Stimulated activated CD8-positive, alpha-beta memory T cell treated with anti-CD3 and anti-CD28 coated beads, Interleukin-7, amount 100 ng/mL, for 1 hour (primary cell): ENCODE results near the gene ATXN2.
A peak's percentile ranks its signal among the peaks of the same experiment; 100 is the strongest.
"Not testable (repeated sequence)": the region's sequence is repeated elsewhere in the genome, so short reads cannot be mapped to it uniquely, and the experiment has no call there.

ENCODE experiments used
- DNase-seq, 2 donors: peaks; one replicate each; pipeline ENCODE4 v3.0.0-alpha.2; 2020; ENCODE audit warnings: low read depth in 2 of 2

ATXN2 gene

DNA sequence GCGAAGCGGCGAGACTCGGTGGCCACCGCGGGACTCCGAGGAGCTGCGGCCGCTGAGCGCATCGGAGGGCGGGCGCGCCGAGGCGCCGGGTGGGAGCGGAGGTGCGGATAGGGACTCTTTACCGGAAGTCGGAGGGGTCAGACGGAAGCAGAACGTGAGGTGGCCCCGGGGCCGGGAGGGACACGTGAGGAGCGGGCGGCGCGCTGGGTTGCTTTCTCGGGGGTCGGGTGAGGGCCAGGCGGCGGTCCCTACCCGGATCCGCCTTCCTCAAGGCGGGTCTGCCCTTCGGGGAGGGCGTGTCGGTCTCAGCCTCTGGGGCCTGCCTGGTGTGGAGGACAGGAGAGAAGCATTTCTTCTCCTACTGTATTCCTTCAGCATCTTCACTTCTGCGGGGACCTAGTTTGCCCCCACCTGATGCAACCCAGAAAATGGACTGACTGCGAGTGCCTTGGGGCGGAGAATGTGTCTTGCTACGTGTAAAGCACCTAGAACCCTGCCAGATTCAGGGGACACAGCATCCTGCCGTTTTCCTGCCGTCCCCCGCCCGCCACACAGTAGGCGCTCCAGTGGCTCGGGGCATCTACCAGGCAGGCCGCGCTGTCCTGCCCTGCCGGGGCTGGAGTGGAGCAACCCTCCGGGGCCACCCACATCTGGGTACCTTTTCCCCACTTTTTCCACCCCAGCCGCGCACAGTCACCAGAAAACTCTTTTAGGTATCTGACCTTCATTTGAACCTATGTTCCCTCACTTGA lies 514 bp upstream of the ATXN2 start:
- peak; percentile 67 to 69 for DNase-seq

- no peak for DNase-seq
These were observed 1.1 kb downstream of the ATXN2 start for GRCh38 chr12:111597831-111598636.

DNA sequence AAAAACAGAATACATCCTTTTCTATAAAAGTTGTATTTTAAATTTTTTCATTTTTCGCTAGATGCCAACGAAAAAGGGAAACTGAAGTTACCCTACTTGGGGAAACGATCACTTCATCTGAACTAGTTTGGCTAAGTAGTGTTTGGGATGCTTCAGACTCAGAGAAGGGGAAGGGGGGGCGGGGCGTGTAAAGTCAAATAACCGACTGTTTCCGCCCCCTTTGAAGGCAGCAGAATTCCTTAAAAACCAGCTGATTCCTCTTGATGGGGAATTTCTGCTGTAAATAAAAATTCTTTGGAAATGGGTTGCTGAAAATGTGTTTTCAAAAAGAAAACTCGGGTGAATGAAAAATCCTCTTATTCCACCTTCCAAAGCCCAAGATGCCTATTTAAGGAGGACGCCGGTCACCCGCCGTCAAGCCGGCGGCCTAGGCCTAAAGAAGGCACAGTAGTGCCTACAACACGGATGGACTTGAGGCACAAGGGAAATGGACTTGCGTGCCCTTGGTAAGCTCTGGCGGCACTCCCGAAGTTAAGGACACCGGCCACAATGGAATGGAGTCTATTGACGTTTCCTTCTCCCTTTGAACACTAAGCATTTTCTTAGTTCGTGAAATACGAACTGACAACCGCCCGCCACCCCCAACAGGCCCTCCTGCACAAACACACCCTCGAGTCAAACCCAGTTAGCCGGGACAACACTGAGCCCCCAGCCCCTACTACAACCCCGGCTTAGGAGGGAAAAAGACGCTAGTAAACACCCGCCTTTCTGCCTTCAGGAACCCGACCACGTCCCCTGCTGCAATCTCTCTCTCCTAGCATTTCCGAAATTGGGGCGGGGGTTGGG lies 1.9 kb downstream of the ATXN2 start:
- DNase-seq: no peak

DNA sequence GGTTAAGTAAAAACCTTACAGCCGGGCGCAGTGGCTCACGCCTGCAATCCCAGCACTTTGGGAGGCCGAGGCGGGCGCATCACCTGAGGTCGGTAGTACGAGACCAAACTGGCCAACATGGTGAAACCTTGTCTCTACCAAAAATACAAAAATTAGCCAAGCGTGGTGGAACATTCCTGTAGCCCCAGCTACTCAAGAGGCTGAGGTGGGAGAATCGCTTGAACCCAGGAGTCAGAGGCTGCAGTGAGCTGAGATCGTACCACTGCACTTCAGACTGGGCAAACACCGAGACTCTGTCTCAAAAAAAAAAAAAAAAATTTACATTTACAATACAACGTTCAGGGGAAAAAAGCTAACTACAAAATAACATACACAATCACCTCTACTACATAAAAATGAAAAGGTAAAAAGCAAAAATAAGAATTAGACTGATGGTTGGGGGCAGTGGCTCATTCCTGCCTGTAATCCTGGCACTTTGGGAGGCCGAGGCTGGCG lies 3.7 kb downstream of the ATXN2 start:
- DNase-seq: not testable (repeated sequence)

- DNase-seq: not testable (repeated sequence)
These were observed 7.6 kb downstream of the ATXN2 start for GRCh38 chr12:111591399-111592010.

DNA sequence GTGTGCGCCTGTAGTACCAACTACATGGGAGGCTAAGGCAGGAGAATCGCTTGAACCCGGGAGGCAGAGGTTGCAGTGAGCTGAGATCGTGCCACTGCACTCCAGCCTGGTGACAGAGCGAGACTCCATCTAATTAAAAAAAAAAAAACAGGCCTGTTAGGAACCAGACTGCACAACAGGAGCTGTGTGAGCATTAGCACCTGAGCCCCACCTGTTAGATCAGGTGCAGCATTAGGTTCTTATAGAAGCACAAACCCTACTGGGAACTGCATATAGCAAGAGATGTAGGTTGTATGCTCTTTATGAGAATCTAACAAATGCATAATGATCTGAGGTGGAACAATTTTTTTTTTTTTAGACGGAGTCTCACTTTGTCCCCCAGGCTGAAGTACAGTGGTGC lies 8.6 kb downstream of the ATXN2 start:
- DNase-seq: no peak

- no peak for DNase-seq
These were observed 9.5 kb downstream of the ATXN2 start for GRCh38 chr12:111589601-111590000.

GRCh38 chr12:111588010-111588409 lies 11.1 kb downstream of the ATXN2 start:
- DNase-seq: no peak

DNA sequence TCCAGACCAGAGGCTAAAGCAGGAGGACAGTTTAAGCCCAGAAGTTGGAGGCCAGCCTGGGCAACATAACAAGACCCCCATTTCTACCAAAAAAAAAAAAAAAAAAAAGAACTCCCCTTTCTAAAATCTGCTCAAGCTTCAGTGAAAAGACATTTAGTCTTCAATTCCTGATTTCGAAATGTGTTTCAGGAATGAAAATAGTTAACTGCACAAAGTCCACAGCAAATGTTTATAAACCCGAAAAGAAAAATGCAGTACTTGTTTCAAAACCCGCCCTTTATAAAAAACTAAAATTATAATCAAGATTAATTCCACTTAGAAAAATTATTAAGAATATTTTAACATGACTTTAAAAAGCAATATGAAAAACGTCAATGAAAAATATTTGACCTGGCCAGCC lies 12.1 kb downstream of the ATXN2 start:
- no peak for DNase-seq

- no peak for DNase-seq
These were observed 13.4 kb downstream of the ATXN2 start for GRCh38 chr12:111585690-111586089.

GRCh38 chr12:111584959-111585358 lies 14.2 kb downstream of the ATXN2 start:
- no peak for DNase-seq

GRCh38 chr12:111583506-111583905 lies 15.6 kb downstream of the ATXN2 start:
- not testable (repeated sequence) for DNase-seq

- no peak for DNase-seq
These were observed 16.9 kb downstream of the ATXN2 start for GRCh38 chr12:111582133-111582747.

DNA sequence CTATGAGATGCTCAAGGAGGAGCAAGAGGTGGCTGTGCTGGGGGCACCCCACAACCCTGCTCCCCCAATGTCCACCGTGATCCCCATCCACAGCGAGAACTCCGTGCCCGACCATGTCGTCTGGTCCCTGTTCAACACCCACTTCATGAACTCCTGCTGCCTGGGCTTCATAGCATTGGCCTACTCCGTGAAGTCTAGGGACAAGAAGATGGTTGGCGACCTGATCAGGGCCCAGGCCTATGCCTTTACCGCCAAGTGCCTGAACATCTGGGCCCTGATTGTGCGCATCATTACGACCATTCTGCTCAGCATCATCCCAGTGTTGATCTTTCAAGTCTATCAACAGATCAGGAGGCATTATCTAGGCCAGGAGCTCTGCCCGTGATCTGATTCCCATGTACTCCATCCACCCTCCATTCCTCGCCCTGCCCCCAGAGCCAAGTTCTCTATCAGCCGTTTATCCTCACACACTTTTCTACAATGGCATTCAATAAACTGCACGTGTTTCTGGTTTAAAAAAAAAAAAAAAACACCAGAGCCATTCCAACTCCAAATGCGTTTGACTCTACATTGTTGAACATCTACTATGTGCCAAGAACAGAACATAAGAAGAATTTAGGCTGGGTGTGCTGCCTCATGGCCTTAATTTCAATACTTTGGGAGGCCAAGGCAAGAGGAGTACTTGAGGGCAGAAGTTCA lies 17.5 kb downstream of the ATXN2 start:
- DNase-seq: no peak

DNA sequence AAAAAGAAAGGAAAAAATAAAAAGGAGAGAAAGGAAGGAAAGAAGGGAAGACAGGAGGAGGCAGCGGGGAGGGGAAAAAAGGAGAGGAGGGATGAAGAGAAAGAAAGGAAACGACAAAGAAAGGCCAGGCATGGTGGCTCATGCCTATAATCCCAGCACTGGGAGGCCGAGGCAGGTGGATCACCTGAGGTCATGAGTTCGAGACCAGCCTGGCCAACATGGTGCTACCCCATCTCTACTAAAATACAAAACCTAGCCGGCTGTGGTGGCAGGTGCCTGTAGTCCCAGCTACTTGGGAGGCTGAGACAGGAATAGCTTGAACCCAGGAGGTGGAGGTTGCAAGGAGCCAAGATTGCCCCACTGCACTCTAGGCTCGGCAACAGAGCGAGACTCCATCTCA lies 18.4 kb downstream of the ATXN2 start:
- DNase-seq: no peak

- no peak for DNase-seq
These were observed 19.0 kb downstream of the ATXN2 start for GRCh38 chr12:111580119-111580425.

DNA sequence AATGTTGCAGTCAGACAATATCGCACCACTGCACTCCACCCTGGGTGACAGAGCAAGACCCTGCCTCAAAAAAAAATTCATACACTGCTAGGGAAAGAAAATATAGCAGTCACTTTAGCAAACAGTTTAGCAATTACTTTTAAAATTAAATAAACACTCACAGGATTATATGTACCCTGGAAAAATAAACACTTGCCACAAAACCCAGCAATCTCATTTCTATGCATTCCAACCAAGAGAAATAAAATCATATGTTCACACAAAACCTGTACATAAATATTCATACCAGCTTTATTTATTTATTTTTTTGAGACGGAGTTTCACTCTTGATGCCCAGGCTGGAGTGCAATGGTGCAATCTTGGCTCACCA lies 20.2 kb downstream of the ATXN2 start:
- no peak for DNase-seq

DNA sequence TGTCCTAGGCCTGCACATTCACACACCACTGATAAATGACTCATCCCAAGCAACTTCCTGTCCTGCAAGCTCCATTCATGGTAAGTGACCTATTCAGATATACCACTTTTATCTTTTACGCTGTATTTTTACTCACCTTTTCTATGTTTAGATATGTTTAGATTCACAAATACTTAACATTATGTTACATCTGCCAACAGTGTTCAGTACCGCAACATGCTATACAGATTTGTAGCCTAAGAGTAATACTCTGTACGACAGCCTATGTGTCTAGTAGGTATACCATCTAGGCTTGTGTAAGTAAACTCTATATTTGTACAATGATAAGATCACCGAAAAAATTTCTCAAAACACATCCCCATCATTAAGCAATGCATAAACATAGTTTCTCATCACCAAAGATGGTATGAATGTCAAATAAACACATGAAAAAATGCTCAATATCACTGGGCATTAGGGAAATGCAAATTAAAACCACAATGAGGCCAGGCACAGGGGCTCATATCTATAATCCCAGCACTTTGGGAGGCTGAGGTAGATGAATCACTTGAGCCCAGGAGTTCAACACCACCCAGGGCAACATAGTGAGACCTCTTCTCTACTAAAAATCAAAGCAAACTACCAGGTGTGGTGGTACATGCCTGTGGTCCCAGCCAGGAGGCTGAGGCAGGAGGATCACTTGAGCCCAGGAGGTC lies 20.7 kb downstream of the ATXN2 start:
- DNase-seq: no peak

DNA sequence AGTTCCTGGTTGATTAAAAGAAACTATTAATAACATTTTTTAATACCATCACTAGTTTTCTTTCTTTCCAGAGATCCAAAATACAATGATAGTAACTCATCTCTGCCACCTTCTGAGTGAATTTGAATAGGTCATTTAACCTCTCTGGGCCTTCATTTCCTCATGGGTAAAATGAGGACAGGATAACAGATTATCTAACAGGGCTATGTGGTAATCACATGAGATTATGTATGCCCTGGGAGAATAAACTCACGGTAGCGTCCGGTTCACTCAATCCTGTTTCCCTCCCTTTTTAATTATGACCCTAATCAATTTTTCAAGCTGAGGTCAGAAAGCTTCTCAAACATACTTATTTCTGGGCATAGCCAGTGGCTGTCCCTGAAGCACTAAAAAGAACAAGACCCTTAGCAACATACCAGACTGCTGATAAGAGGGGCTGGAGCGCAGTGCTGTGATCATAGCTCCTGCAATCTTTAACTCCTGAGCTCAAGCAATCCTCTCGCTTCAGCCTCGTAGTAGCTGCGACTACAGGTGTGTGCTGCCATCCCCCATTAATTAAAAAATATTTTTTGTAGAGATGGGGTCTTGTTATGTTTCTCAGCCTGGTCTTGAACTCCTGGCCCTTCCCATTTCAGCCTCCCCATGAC lies 24.2 kb downstream of the ATXN2 start:
- no peak for DNase-seq

- no peak for DNase-seq
These were observed 25.6 kb downstream of the ATXN2 start for GRCh38 chr12:111573476-111573875.
